DOHH2 (cell line): ENCODE results near the gene PANK2.
"Not testable (repeated sequence)": the region's sequence is repeated elsewhere in the genome, so short reads cannot be mapped to it uniquely, and the experiment has no call there.

Experiments used
- H3F3A ChIP-seq: fragments of 200-600 bp; sonication (generic), shearing (Covaris generic); 2 replicates; pipeline ENCODE4 v1.6.0; 2016; ENCODE audit warnings: antibody characterized with exemption, mild to moderate bottlenecking; ENCODE audit not compliant: control insufficient read depth, insufficient read depth
- H3K27ac ChIP-seq: fragments of 200-600 bp; sonication (generic); 2 replicates; pipeline ENCODE4 v1.5.1; 2014; ENCODE audit warnings: low read depth, mild to moderate bottlenecking, low read length, moderate library complexity
- H3K27me3 ChIP-seq: fragments of 200-600 bp; sonication (generic); 2 replicates; pipeline ENCODE4 v1.6.1; 2014; ENCODE audit warnings: mild to moderate bottlenecking, low read length, mixed read lengths; ENCODE audit not compliant: control insufficient read depth
- H3K36me3 ChIP-seq: fragments of 200-600 bp; sonication (generic); 2 replicates; pipeline ENCODE4 v1.6.1; 2014; ENCODE audit warnings: mild to moderate bottlenecking, low read length, moderate library complexity, mixed read lengths; ENCODE audit not compliant: control insufficient read depth
- H3K4me1 ChIP-seq: fragments of 200-600 bp; sonication (generic); 2 replicates; pipeline ENCODE4 v1.6.1; 2014; ENCODE audit warnings: mild to moderate bottlenecking, low read length, mixed read lengths; ENCODE audit not compliant: control insufficient read depth
- H3K4me2 ChIP-seq: fragments of 200-600 bp; sonication (generic); 2 replicates; pipeline ENCODE4 v1.6.0; 2014; ENCODE audit warnings: mild to moderate bottlenecking, low read length, moderate library complexity
- H3K4me3 ChIP-seq: fragments of 200-600 bp; sonication (generic); 2 replicates; pipeline ENCODE4 v1.5.1; 2014; ENCODE audit warnings: mild to moderate bottlenecking, low read length, mixed read lengths
- H3K79me2 ChIP-seq: fragments of 200-600 bp; sonication (generic); 2 replicates; pipeline ENCODE4 v1.6.1; 2014; ENCODE audit warnings: mild to moderate bottlenecking, low read length, mixed read lengths; ENCODE audit not compliant: control insufficient read depth
- H3K9me2 ChIP-seq: fragments of 200-600 bp; sonication (generic); replicated peaks from 2 replicates; pipeline ENCODE4 v1.6.1; 2014; ENCODE audit warnings: mild to moderate bottlenecking, low read length, mixed read lengths; ENCODE audit not compliant: control insufficient read depth
- H3K9me3 ChIP-seq: fragments of 200-600 bp; sonication (generic); 2 replicates; pipeline ENCODE4 v1.6.1; 2014; ENCODE audit warnings: antibody characterized with exemption, low read length, mixed read lengths; ENCODE audit not compliant: control insufficient read depth, insufficient read depth
- H4K20me1 ChIP-seq: fragments of 200-600 bp; sonication (generic); 2 replicates; pipeline ENCODE4 v1.6.0; 2014; ENCODE audit warnings: low read depth, mild to moderate bottlenecking, antibody characterized with exemption, low read length, moderate library complexity; ENCODE audit not compliant: control insufficient read depth, insufficient read depth
- EZH2phosphoT487 ChIP-seq: fragments of 200-600 bp; sonication (generic); IDR thresholded peaks from 2 replicates; pipeline ENCODE4 v1.6.1; 2017; ENCODE audit warnings: borderline replicate concordance, mild to moderate bottlenecking, antibody characterized with exemption, low read length, moderate library complexity, mixed read lengths
- TF ChIP-seq, protein P1 (sequence below): fragments of 200-600 bp; sonication (generic); IDR thresholded peaks from one replicate; pipeline ENCODE4 v1.5.1; 2014; ENCODE audit warnings: antibody characterized with exemption, mild to moderate bottlenecking, low read depth, low read length; ENCODE audit not compliant: poor library complexity, severe bottlenecking

The PANK2 gene

DNA sequence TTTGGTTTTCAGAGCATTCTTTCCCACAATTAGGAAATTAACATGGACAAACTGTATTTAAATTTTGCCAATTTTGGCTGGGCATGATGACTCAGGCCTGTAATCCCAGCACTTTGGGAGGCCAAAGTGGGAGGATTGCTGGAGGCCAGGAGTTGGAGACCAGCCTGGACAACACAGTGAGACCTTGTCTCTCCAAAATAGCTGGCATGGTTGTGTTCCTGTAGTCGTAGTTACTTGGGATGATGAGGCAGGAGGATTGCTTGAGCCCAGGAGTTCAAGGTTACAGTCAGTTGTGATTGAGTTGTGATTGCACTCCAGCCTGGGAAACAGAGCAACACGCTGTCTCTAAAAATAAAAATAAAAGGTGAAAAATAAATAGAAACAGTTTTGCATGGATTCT lies 15.0 kb downstream of the PANK2 start:
- TF ChIP-seq, protein P1, sequence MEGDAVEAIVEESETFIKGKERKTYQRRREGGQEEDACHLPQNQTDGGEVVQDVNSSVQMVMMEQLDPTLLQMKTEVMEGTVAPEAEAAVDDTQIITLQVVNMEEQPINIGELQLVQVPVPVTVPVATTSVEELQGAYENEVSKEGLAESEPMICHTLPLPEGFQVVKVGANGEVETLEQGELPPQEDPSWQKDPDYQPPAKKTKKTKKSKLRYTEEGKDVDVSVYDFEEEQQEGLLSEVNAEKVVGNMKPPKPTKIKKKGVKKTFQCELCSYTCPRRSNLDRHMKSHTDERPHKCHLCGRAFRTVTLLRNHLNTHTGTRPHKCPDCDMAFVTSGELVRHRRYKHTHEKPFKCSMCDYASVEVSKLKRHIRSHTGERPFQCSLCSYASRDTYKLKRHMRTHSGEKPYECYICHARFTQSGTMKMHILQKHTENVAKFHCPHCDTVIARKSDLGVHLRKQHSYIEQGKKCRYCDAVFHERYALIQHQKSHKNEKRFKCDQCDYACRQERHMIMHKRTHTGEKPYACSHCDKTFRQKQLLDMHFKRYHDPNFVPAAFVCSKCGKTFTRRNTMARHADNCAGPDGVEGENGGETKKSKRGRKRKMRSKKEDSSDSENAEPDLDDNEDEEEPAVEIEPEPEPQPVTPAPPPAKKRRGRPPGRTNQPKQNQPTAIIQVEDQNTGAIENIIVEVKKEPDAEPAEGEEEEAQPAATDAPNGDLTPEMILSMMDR = no peak
- TF ChIP-seq EZH2phosphoT487 = no peak
- Histone ChIP-seq H3K4me1 (peaks cover 54% of the 10 kb centered on the region), H3K4me3 (no peak overlapping the region), H3K79me2 (peaks cover 100% of the 10 kb centered on the region), H3K9me3 (no peaks in the 10 kb centered on the region), H3K9me2 (no peaks in the 10 kb centered on the region), H4K20me1 (peaks cover 45% of the 10 kb centered on the region), H3K27me3 (no peaks in the 10 kb centered on the region), H3K4me2 (no peak overlapping the region), H3K27ac (no peak overlapping the region), H3F3A (peaks cover 13% of the 10 kb centered on the region), H3K36me3 (peaks cover 50% of the 10 kb centered on the region)

DNA sequence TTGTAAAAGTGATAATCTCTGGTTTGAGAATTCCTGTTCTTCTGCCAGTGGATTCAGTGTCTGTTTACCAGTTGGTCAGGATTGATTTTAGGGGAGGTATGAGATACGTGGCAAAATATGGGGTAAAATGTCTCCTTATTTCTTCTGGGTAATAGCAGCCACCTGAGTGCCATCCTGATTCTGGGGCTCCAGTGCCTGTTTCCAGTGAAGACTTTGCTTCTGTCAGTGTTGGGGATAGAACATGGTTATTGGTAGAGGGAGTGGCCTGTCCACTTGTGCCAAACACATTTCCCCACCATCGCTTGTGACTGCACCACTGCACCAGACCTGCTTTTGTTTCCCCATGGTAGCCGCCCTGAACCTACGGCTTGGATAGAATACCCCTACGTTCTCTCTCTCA lies 15.7 kb downstream of the PANK2 start:
- no peaks in the 10 kb centered on the region for H3K27me3 ChIP-seq
- H4K20me1 ChIP-seq = peaks cover 42% of the 10 kb centered on the region

DNA sequence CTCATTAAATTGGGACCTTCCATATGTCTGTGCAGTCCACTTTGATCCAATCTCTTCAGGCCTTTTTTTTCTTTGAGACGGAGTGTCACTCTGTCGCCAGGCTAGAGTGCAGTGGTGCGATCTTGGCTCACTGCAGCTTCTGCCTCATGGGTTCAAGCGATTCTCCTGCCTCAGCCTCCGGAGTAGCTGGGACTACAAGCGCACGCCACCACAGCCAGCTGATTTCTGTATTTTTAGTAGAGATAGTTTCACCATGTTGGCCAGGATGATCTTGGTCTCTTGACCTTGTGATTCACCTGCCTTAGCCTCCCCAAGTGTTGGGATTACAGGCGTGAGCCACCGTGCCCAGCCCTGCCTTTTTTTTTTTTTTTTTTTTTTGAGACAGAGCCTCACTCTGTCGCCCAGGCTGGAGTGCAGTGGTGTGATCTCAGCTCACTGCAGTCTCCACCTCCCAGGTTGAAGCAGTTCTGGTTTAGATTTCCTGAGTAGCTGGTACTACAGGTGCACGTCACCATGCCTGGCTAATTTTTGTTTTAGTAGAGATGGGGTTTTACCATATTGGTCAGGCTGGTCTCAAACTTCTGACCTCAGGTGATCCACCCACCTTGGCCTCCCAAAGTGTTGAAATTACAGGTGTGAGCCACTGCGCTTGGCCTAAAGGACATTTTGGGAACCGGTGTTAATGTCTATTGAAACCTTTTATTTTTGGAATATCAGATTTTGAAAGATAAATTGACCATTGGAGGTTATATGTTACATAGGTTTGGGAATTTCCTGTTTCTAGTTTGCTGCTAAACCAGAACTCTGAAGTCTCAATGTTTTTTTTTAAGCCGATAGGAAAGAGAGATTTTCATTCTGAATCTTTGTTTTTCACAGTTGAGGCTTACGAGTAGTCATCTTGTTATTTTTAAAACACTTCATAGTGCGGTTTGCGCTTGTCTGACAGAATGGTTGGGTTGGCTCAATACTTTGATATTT lies 17.8 kb downstream of the PANK2 start:
- peaks cover 42% of the 10 kb centered on the region; the same call in 1 of the 2 replicates for H4K20me1 ChIP-seq

More for the DNA sequence above, 15.7 kb downstream of the PANK2 start:
- H3K4me2 ChIP-seq = no peak overlapping the region
- H3F3A ChIP-seq = peaks cover 13% of the 10 kb centered on the region
- TF ChIP-seq EZH2phosphoT487 = no peak
- TF ChIP-seq, protein P1 = no peak
- H3K4me3 ChIP-seq = no peak overlapping the region
- no peaks in the 10 kb centered on the region for H3K9me2 ChIP-seq
- peaks cover 47% of the 10 kb centered on the region for H3K4me1 ChIP-seq
- peaks cover 100% of the 10 kb centered on the region for H3K79me2 ChIP-seq
- peaks cover 56% of the 10 kb centered on the region for H3K36me3 ChIP-seq
- H3K27ac ChIP-seq = no peak overlapping the region
- no peaks in the 10 kb centered on the region for H3K9me3 ChIP-seq

DNA sequence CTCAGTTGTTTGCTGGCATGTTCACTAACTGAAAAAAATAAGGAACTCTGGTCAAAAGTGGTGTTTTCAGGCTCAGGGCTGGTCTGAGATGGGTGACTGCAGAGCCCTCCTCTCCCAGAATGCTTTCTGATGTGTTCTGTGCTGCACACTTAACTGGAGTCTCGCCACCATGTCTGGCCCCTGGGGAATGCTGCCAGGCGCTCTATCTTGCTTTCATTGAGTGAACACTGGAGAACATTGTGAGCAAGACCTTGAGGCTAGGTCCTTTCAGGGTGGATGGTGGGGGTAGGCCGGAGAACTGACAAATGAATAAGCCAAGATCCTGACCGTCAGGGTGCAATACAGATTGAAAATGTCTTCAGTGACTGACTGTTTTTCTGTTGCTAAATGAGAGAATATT lies 19.5 kb downstream of the PANK2 start:
- Histone ChIP-seq H3K4me2 (no peak overlapping the region), H3F3A (no peaks in the 10 kb centered on the region; the same call in 1 of the 2 replicates), H3K9me2 (no peaks in the 10 kb centered on the region), H3K79me2 (peaks cover 97% of the 10 kb centered on the region), H3K27me3 (no peaks in the 10 kb centered on the region), H3K9me3 (no peaks in the 10 kb centered on the region), H3K27ac (no peak overlapping the region), H3K36me3 (peaks cover 77% of the 10 kb centered on the region), H3K4me1 (peaks cover 22% of the 10 kb centered on the region), H3K4me3 (no peak overlapping the region), H4K20me1 (peaks cover 30% of the 10 kb centered on the region; the same call in 1 of the 2 replicates)
- no peak for TF ChIP-seq EZH2phosphoT487
- TF ChIP-seq, protein P1 = no peak

More for the DNA sequence above, 17.8 kb downstream of the PANK2 start:
- Histone ChIP-seq H3K79me2 (peaks cover 100% of the 10 kb centered on the region), H3K36me3 (peaks cover 66% of the 10 kb centered on the region), H3K4me1 (peaks cover 29% of the 10 kb centered on the region)
- H3K4me2 ChIP-seq, H3K27me3 ChIP-seq, H3K9me3 ChIP-seq, H3K9me2 ChIP-seq, H3K4me3 ChIP-seq, H3F3A ChIP-seq, H3K27ac ChIP-seq: not testable (repeated sequence)
